ENCODE measurements around the gene CIB4. TPM values are rescaled to one million over a fixed set of nuclear protein-coding genes. Genes with fewer than 3 reads are reported as not detected.

Gene CIB4
- total and polyA plus RNA-seq, 12 donors, result not detected

DNA sequence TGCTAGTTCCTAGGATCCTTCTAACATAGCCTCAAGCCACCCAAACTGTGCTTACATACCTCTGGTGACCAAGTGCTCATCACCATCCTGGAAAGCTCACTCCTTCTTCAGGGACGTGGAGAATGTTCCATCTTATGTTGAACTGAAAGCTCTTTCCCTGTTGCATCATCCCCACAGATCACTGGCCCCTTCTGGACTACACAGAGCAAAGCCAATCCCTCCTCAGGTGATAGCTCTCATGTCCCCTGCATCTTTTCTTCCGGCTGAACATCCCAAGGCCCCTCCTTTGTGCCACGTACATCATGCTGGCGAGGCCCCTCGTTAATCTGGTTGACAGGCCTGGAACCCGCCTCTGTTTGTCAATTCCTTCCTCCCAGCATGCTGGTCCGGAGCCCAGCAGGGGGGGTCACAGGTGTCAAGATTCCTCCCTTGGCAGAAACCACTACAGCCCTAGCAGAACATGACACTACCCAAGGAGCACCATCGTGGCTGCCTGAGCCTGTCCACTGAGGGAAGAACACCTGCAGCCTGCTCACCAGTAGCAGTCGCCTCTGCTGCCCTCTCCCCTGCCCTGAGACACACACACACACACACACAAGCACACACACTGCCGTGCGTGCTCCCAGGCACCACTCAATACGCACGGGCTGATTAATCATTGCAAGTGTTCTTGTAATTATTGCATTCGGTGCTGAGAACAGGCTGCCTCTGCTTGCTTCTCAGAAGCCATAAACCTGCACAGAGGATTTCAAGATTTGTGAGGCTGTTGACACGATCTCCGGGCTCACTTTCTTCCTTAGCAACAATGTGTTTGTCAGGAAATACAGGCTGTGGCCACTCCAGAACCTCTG is 45.0 kb upstream of the CIB4 start:
- DNase-seq (no peak), ATAC-seq (no peak)
- 44 to 49% methylated on average over 16 of the region's 16 CpGs for WGBS, 2 donors
- peaks cover 0 to 35% (median 0%) of the 10 kb centered on the region in 7 donors for H3K27me3 ChIP-seq
- intact Hi-C loops (cut with DNase I), result no loop called here
- no peak overlapping the region for H3K4me3 ChIP-seq
- TF ChIP-seq CTCF (IDR thresholded peaks at IDR 0.05), result no peak
- H3K4me1 ChIP-seq, result peaks cover 0 to 8% (median 0%) of the 10 kb centered on the region in 9 donors
- no peaks in the 10 kb centered on the region for H3K9me3 ChIP-seq
- H3K36me3 ChIP-seq, result no peaks in the 10 kb centered on the region
- H3K27ac ChIP-seq, result no peak overlapping the region

- H3K27ac ChIP-seq, result no peak overlapping the region
- intact Hi-C loops (cut with DNase I), result no loop called here
- TF ChIP-seq CTCF (IDR thresholded peaks at IDR 0.05), result no peak
- H3K27me3 ChIP-seq, result peaks cover 0 to 27% (median 0%) of the 10 kb centered on the region in 7 donors
- ATAC-seq (no peak), DNase-seq (no peak)
- 82 to 84% methylated on average over 5 of the region's 5 CpGs for WGBS, 2 donors
- no peak overlapping the region for H3K4me3 ChIP-seq
- no peaks in the 10 kb centered on the region for H3K9me3 ChIP-seq
- no peaks in the 10 kb centered on the region for H3K36me3 ChIP-seq
- peaks cover 0 to 5% (median 0%) of the 10 kb centered on the region in 9 donors for H3K4me1 ChIP-seq
Observed at GRCh38 chr2:26685341-26685740, 44.2 kb upstream of the CIB4 start.

GRCh38 chr2:26683583-26683982 is 42.4 kb upstream of the CIB4 start:
- WGBS, 2 donors, result 90 to 91% methylated on average over 6 of the region's 6 CpGs
- DNase-seq, result no peak
- TF ChIP-seq CTCF (IDR thresholded peaks at IDR 0.05), result no peak
- no peaks in the 10 kb centered on the region for H3K9me3 ChIP-seq
- ATAC-seq, result no peak
- no peaks in the 10 kb centered on the region for H3K36me3 ChIP-seq
- H3K27me3 ChIP-seq, result peaks cover 0 to 19% (median 0%) of the 10 kb centered on the region in 7 donors
- no peak overlapping the region for H3K27ac ChIP-seq
- intact Hi-C loops (cut with DNase I), result no loop called here
- H3K4me1 ChIP-seq, result peaks cover 0 to 5% (median 0%) of the 10 kb centered on the region in 9 donors
- no peak overlapping the region for H3K4me3 ChIP-seq

DNA sequence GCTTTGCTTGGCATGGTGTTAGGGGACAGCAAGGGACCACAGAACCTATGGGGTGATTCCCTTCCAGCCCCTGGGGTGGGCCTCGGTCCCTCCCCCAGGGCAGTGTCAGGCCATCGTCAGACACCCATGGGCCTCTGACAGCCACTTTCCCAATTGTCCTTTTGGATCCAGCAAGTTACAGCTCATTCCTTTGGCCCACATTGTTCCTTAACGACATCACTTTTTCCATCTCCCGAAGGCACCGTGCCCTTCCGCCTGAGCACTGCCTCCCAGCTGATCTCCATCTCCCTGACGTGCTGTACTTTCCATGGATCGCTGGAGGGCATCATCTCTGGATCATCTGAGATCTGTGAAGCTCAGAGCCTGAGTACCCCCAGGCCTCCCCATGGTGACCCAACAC is 41.0 kb upstream of the CIB4 start:
- H3K27me3 ChIP-seq, result peaks cover 0 to 11% (median 0%) of the 10 kb centered on the region in 7 donors
- no peaks in the 10 kb centered on the region for H3K36me3 ChIP-seq
- peaks cover 0 to 7% (median 0%) of the 10 kb centered on the region in 11 donors for H3K9me3 ChIP-seq
- H3K4me1 ChIP-seq, result peaks cover 0 to 5% (median 0%) of the 10 kb centered on the region in 9 donors
- no peak overlapping the region for H3K27ac ChIP-seq
- intact Hi-C loops (cut with DNase I), result no loop called here
- WGBS, 2 donors, result 50 to 55% methylated on average over 8 of the region's 8 CpGs
- TF ChIP-seq CTCF (IDR thresholded peaks at IDR 0.05), result no peak
- peak in 4 of 8 donors; percentile 24 to 46 (median 41) for ATAC-seq
- no peak for DNase-seq
- H3K4me3 ChIP-seq, result no peak overlapping the region

All from heart right ventricle (tissue), 16 donors.